DOHH2 (cell line): ENCODE measurements around the gene GAS7.

Source experiments
- EZH2phosphoT487 ChIP-seq: fragments of 200-600 bp; sonication (generic); IDR thresholded peaks from 2 replicates; pipeline ENCODE4 v1.6.1; 2017; ENCODE audit warnings: borderline replicate concordance, mild to moderate bottlenecking, antibody characterized with exemption, low read length, moderate library complexity, mixed read lengths
- TF ChIP-seq, protein P1 (sequence below): fragments of 200-600 bp; sonication (generic); IDR thresholded peaks from one replicate; pipeline ENCODE4 v1.5.1; 2014; ENCODE audit warnings: antibody characterized with exemption, mild to moderate bottlenecking, low read depth, low read length; ENCODE audit not compliant: poor library complexity, severe bottlenecking

DNA sequence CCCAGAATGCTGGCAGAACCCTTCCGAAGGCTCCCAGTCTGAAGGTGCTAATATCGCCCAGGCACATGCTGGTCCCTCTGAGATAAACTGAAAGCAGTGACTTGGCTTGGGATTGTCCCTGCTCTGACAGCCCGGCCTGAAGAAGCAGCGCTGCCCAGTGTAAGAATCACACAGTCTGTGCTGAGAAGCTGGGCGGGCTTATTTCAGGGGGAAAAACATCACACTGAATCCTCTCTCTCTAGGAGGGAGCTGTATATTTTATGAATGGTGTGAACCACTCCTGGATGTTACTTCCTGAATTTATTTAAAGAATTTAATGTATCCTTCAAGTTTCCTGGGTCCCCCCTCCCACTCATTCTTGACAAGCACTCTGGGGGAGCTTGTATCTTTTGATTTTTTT lies 36.3 kb downstream of the GAS7 start:
- TF ChIP-seq, protein P1, sequence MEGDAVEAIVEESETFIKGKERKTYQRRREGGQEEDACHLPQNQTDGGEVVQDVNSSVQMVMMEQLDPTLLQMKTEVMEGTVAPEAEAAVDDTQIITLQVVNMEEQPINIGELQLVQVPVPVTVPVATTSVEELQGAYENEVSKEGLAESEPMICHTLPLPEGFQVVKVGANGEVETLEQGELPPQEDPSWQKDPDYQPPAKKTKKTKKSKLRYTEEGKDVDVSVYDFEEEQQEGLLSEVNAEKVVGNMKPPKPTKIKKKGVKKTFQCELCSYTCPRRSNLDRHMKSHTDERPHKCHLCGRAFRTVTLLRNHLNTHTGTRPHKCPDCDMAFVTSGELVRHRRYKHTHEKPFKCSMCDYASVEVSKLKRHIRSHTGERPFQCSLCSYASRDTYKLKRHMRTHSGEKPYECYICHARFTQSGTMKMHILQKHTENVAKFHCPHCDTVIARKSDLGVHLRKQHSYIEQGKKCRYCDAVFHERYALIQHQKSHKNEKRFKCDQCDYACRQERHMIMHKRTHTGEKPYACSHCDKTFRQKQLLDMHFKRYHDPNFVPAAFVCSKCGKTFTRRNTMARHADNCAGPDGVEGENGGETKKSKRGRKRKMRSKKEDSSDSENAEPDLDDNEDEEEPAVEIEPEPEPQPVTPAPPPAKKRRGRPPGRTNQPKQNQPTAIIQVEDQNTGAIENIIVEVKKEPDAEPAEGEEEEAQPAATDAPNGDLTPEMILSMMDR = no peak
- no peak for TF ChIP-seq EZH2phosphoT487
